Gastrocnemius medialis (tissue), 4 donors: ENCODE results near the gene SORT1. TPM values are rescaled to one million over a fixed set of nuclear protein-coding genes. Genes with fewer than 3 reads are reported as not detected.
A peak's percentile ranks its signal among the peaks of the same experiment; 100 is the strongest.

Source experiments
- ATAC-seq, 2 donors: fragments of 150-250 bp; one replicate each; pipeline ENCODE4 v1.9.1; 2016
- DNase-seq, 2 donors: peaks; one replicate each; pipeline ENCODE4 v3.0.0-alpha.2; 2019
- H3K27ac ChIP-seq, 4 donors: fragments of 200-600 bp; sonication (generic); 1 replicate in 1 of 4; 2 replicates in 3 of 4; pipeline ENCODE4 v1.5.1; 2016 to 2018; ENCODE audit warnings: mild to moderate bottlenecking in 2 of 4, moderate library complexity in 1 of 4
- H3K27me3 ChIP-seq, 3 donors: fragments of 200-600 bp; sonication (generic) in 2 of 3; 1 replicate in 1 of 3; 2 replicates in 2 of 3; pipeline versions ENCODE4 v1.5.1 to v1.6.0; 2016 to 2019; ENCODE audit warnings: mild to moderate bottlenecking in 1 of 3, moderate library complexity in 1 of 3
- H3K36me3 ChIP-seq, 2 donors: fragments of 200-600 bp; sonication (generic) in 1 of 2; one replicate each; pipeline ENCODE4 v1.5.1; 2017 to 2018
- H3K4me1 ChIP-seq, 2 donors: fragments of 200-600 bp; sonication (generic) in 1 of 2; one replicate each; pipeline ENCODE4 v1.5.1; 2016 to 2017; ENCODE audit warnings: mild to moderate bottlenecking in 2 of 2
- H3K4me3 ChIP-seq, 4 donors: fragments of 200-600 bp; sonication (generic) in 3 of 4; 1 replicate in 1 of 4; 2 replicates in 3 of 4; pipeline ENCODE4 v1.5.1; 2016 to 2019; ENCODE audit warnings: mild to moderate bottlenecking in 2 of 4
- H3K9me3 ChIP-seq, 3 donors: fragments of 200-600 bp; sonication (generic) in 2 of 3; 1 replicate in 1 of 3; 2 replicates in 2 of 3; pipeline ENCODE4 v1.5.1; 2016 to 2019
- CTCF ChIP-seq, 5 experiments: fragments of 450-650 bp in 3 of 5; fragments of 200-600 bp in 2 of 5; sonication (generic) in 2 of 5; IDR thresholded peaks in 4 of 5; conservative IDR thresholded peaks in 1 of 5; 1 replicate in 4 of 5; 2 replicates in 1 of 5; pipeline ENCODE4 v1.5.1; 2016 to 2019; ENCODE audit warnings: antibody characterized with exemption in 5 of 5, mild to moderate bottlenecking in 3 of 5, moderate library complexity in 3 of 5
- POLR2A ChIP-seq, 2 donors: fragments of 450-650 bp; IDR thresholded peaks; one replicate each; pipeline ENCODE4 v1.6.1; 2017; ENCODE audit warnings: antibody characterized with exemption in 2 of 2, mild to moderate bottlenecking in 2 of 2, moderate library complexity in 2 of 2
- in situ Hi-C, 4 donors: fragments of 200-750 bp; cut with MboI; loops; one replicate each; pipeline versions ENCODE4 v1.15.0 to v1.8.0; 2017; ENCODE audit warnings: low sequenced_read_pairs in 4 of 4
- intact Hi-C: fragments of 100-400 bp; cut with DNase I; formaldehyde crosslinking; loops from one replicate; pipeline ENCODE4 v1.15.1; 2023; ENCODE audit warnings: low total_unique reads
- total RNA-seq, 4 donors: library from RNA; depleted of rRNA; stranded (reverse); fragments of >200 nt; gene quantifications; one replicate each; pipeline versions ENCODE4 v1.1.0 to v1.2.3, GENCODE V29; 2016

The SORT1 gene
- total RNA-seq, 4 donors from 2014 or later, result 93.7 to 226 (median 190) TPM

GRCh38 chr1:109365642-109366204 is 32.0 kb downstream of the SORT1 start:
- no peak for DNase-seq
- no peak for ATAC-seq
- Histone ChIP-seq H3K27me3 (no peaks in the 10 kb centered on the region), H3K4me3 (no peak overlapping the region), H3K9me3 (no peaks in the 10 kb centered on the region), H3K27ac (peak overlapping the region; percentile 92 to 97 (median 93)), H3K4me1 (peaks cover 61 to 65% of the 10 kb centered on the region in 2 donors), H3K36me3 (peaks cover 0 to 32% of the 10 kb centered on the region in 2 donors)
- TF ChIP-seq CTCF (IDR thresholded peaks at IDR 0.05 in 4 of 5, conservative IDR thresholded peaks at IDR 0.05 in 1 of 5), result no peak
- no peak for TF ChIP-seq POLR2A (IDR thresholded peaks at IDR 0.05)
- intact Hi-C loops (no loop called here), in situ Hi-C loops (no loop called here)

GRCh38 chr1:109361649-109362048 is 36.1 kb downstream of the SORT1 start:
- intact Hi-C loops (loop anchor here (2.0 to 5.0 kb wide), 2 partner anchors 19 to 36 kb away; partner anchors contain the start of gene SORT1), in situ Hi-C loops (no loop called here)
- Histone ChIP-seq H3K36me3 (peaks cover 0 to 18% of the 10 kb centered on the region in 2 donors), H3K4me3 (no peak overlapping the region), H3K4me1 (peaks cover 51% of the 10 kb centered on the region in 2 donors), H3K27ac (peak overlapping the region; percentile 14 to 93 (median 46)), H3K27me3 (no peaks in the 10 kb centered on the region), H3K9me3 (no peaks in the 10 kb centered on the region)
- TF ChIP-seq POLR2A (IDR thresholded peaks at IDR 0.05) (no peak), CTCF (IDR thresholded peaks at IDR 0.05 in 4 of 5, conservative IDR thresholded peaks at IDR 0.05 in 1 of 5) (no peak)
- peak; percentile 77 to 85 for ATAC-seq
- DNase-seq, result no peak

- intact Hi-C loops (loop anchor here (2.0 to 5.0 kb wide), 2 partner anchors 18 to 36 kb away; partner anchors contain the start of gene SORT1), in situ Hi-C loops (no loop called here)
- Histone ChIP-seq H3K27me3 (no peaks in the 10 kb centered on the region), H3K9me3 (no peaks in the 10 kb centered on the region), H3K4me3 (no peak overlapping the region), H3K27ac (peak overlapping the region; percentile 14 to 93 (median 46)), H3K4me1 (peaks cover 51% of the 10 kb centered on the region in 2 donors), H3K36me3 (peaks cover 0 to 13% of the 10 kb centered on the region in 2 donors)
- TF ChIP-seq POLR2A (IDR thresholded peaks at IDR 0.05) (no peak), CTCF (IDR thresholded peaks at IDR 0.05 in 4 of 5, conservative IDR thresholded peaks at IDR 0.05 in 1 of 5) (no peak)
- DNase-seq, result no peak
- no peak for ATAC-seq
Measured at GRCh38 chr1:109361069-109361468, 36.6 kb downstream of the SORT1 start.

- ATAC-seq (no peak), DNase-seq (no peak)
- H3K9me3 ChIP-seq, result no peaks in the 10 kb centered on the region
- peaks cover 0 to 29% of the 10 kb centered on the region in 2 donors for H3K36me3 ChIP-seq
- no peak overlapping the region for H3K4me3 ChIP-seq
- intact Hi-C loops, result no loop called here
- H3K27me3 ChIP-seq, result no peaks in the 10 kb centered on the region
- TF ChIP-seq CTCF (IDR thresholded peaks at IDR 0.05 in 4 of 5, conservative IDR thresholded peaks at IDR 0.05 in 1 of 5), result no peak
- TF ChIP-seq POLR2A (IDR thresholded peaks at IDR 0.05), result no peak
- H3K4me1 ChIP-seq, result peaks cover 21 to 27% of the 10 kb centered on the region in 2 donors
- H3K27ac ChIP-seq, result peak overlapping the region in 2 of 4 donors; percentile 11 to 51
- in situ Hi-C loops, result no loop called here
Measured at GRCh38 chr1:109357616-109358015, 40.1 kb downstream of the SORT1 start.
